LNCAP (cell line): Measurements from ENCODE around the gene NUP205.

Source experiments
- CTCF ChIP-seq: fragments of 450-650 bp; IDR thresholded peaks from 2 replicates; pipeline ENCODE4 v1.5.1; 2017; ENCODE audit warnings: mild to moderate bottlenecking

Gene NUP205

GRCh38 chr7:135571834-135572233 is 14.1 kb downstream of the NUP205 start:
- TF ChIP-seq CTCF, result no peak

- no peak for TF ChIP-seq CTCF
Observed at GRCh38 chr7:135573541-135573940, 15.8 kb downstream of the NUP205 start.

DNA sequence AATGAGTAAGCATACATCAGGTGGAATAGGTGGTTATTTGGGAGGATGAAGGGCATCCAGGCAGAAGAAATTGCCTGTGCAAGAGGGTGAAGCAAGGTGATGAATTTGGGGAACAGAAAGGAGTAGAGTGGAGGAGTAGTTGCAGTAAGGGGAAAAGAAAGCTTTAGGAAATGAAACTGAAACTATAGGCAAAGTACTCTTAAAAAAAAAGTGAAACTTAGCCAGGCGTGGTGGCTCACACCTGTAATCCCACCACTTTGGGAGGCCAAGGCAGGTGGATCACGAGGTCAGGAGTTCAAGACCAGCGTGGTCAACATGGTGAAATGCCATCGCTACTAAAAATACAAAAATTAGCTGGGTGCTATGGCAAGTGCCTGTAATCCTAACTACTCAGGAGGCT is 17.6 kb downstream of the NUP205 start:
- no peak for TF ChIP-seq CTCF

GRCh38 chr7:135578569-135578968 is 20.9 kb downstream of the NUP205 start:
- no peak for TF ChIP-seq CTCF

DNA sequence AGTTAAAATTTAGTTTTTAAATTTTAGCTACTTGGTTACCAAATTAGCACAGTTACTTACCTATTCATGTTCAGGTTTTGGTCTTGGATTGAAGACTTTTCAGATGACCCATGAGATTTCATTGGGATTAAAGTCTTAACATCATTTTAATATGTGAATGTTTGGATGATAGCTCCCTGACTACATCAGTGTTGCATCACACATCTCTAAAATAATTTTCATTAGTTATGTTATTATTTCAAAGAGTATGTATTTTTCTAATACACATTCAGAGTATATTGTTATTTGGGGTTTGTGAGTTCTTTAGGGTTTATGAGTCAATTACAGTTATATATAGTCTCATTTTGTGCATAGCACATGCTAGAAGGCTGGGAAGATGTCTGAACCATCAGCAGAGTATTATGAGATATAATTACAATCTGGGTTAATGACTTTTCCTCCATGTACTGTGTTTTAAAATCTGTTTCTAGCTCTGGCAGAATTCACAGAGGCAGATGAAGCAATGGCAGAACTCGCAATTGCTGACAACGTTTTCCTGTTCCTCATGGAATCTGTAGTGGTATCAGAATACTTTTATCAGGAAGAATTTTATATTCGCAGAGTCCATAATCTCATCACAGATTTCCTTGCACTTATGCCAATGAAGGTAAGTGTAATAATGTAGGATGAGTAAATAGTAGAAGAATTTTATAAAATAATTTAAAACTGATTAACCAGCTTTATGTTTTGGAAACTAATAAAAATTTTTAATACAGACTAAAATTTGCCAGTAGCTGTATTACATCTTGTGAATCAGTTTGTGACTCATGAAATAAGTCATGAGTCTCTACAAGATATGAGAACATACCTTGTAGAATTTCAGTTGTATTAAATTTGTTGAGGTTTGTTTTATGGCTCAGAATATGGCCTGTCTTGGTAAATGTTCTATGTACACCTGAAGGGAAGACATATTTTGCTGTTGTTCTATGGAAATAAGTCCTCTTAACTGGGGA is 26.9 kb downstream of the NUP205 start:
- TF ChIP-seq CTCF, result no peak

DNA sequence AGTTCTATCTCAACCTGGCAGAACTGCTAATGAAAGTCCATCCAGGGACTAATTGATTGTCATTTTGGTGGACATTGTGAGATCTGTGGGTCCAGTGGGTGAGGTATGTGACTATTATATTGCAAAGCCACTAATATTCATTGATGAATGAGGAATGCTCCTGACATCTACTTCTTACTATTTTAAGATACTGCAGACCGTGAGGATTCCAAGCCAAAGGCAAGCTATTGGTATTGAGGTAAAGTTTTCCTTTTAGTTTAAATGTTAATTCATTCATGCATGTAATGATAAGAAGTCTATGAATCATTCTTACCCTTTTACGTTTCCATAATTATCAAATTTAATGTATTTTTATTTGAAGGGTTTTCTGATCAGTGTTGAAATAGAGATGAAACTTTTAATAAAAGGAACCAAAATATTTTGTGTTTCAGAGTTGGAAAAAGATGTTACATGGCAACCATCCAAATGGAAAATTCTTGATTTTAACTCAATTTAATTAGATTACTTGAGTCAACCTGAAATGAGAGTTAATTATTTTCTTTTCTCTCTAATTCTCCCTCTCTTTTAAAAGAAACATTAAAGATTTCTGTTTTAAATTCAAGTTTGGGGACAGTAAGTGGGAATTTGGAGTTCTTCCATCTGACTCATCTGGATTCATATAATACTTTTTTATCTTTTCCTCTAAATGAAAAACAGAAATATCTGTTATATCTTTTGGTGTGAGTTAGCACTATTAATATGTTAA is 39.6 kb downstream of the NUP205 start:
- no peak for TF ChIP-seq CTCF

DNA sequence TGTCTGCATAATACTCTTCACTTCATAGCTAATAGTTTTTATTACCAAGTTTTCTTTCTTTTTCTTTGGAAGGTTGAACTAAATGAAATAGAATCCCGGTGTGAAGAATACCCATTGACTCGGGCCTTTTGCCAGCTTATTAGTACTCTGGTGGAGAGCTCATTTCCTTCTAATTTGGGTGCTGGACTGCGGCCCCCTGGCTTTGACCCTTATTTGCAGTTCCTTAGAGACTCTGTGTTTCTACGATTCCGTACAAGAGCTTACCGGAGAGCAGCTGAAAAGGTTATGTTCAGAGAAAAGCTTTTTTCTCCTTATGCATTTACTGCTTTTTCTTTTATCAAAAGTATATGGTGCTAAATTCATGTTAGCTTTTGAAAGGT is 40.2 kb downstream of the NUP205 start:
- no peak for TF ChIP-seq CTCF
